Upper lobe of left lung (tissue), 6 donors: Measurements from ENCODE around the gene VEPH1. TPM values are rescaled to one million over a fixed set of nuclear protein-coding genes. Genes with fewer than 3 reads are reported as not detected.

Experiments used
- ATAC-seq, 2 donors: fragments of 200-7000 bp; cut with Tn5 transposase; one replicate each; pipeline ENCODE4 v1.9.1; 2022; ENCODE audit warnings: mild to moderate bottlenecking in 2 of 2, moderate library complexity in 2 of 2; ENCODE audit not compliant: low FRiP score in 2 of 2
- DNase-seq, 2 donors: peaks; one replicate each; pipeline ENCODE4 v3.0.0-alpha.2; 2019 to 2020
- H3K27ac ChIP-seq, 4 donors: fragments of 200-600 bp; sonication (generic); one replicate each; pipeline ENCODE4 v1.5.1; 2016 to 2019
- H3K27me3 ChIP-seq, 4 donors: fragments of 200-600 bp; sonication (generic); one replicate each; pipeline ENCODE4 v1.5.1; 2017 to 2019
- H3K36me3 ChIP-seq, 4 donors: fragments of 200-600 bp; sonication (generic); one replicate each; pipeline ENCODE4 v1.5.1; 2016 to 2019
- H3K4me1 ChIP-seq, 4 donors: fragments of 200-600 bp; sonication (generic); one replicate each; pipeline ENCODE4 v1.5.1; 2018 to 2019
- H3K4me3 ChIP-seq, 4 donors: fragments of 200-600 bp; sonication (generic); one replicate each; pipeline ENCODE4 v1.5.1; 2017 to 2019; ENCODE audit warnings: mild to moderate bottlenecking in 2 of 4, moderate library complexity in 1 of 4
- H3K9me3 ChIP-seq, 4 donors: fragments of 200-600 bp; sonication (generic); one replicate each; pipeline ENCODE4 v1.5.1; 2018 to 2019
- EP300 ChIP-seq, 4 donors: sonication (generic); formaldehyde crosslinking; IDR thresholded peaks; one replicate each; pipeline ENCODE4 v1.5.1; 2017; ENCODE audit warnings: antibody characterized with exemption in 4 of 4, control low read depth in 2 of 4
- POLR2A ChIP-seq, 4 donors: fragments of 450-650 bp; IDR thresholded peaks; one replicate each; pipeline ENCODE4 v1.5.1; 2016 to 2017; ENCODE audit warnings: antibody characterized with exemption in 4 of 4, mild to moderate bottlenecking in 2 of 4
- POLR2AphosphoS5 ChIP-seq, 2 donors: sonication (generic); formaldehyde crosslinking; IDR thresholded peaks; one replicate each; pipeline ENCODE4 v1.5.1; 2017; ENCODE audit warnings: antibody characterized with exemption in 2 of 2
- WGBS, 2 donors: methylation state at CpG; one replicate each; pipeline ENCODE4 v1.1.5; 2017 to 2018; 5-methylcytosine and 5-hydroxymethylcytosine counted together
- total RNA-seq, 6 donors: library from RNA; depleted of rRNA in 4 of 6; stranded (reverse); fragments of >200 nt in 4 of 6; gene quantifications; one replicate each; pipeline versions ENCODE4 v1.1.0 to v1.2.1, GENCODE V29; 2016 to 2021
- TF ChIP-seq, protein P1 (sequence below), 6 experiments: fragments of 450-650 bp in 4 of 6; fragments of 200-600 bp in 2 of 6; sonication (generic) in 2 of 6; IDR thresholded peaks; one replicate each; pipeline ENCODE4 v1.5.1; 2016 to 2019; ENCODE audit warnings: antibody characterized with exemption in 6 of 6
- donor health status: DM: no; HTN: no; CAD: no; lungs with moderate emphysema.
- donor health status: DM: no; HTN: yes; CAD: no; lungs with severe emphysema.

Gene VEPH1
- total RNA-seq, 6 donors from 2014 or later: 78.6 to 229 (median 178) TPM

DNA sequence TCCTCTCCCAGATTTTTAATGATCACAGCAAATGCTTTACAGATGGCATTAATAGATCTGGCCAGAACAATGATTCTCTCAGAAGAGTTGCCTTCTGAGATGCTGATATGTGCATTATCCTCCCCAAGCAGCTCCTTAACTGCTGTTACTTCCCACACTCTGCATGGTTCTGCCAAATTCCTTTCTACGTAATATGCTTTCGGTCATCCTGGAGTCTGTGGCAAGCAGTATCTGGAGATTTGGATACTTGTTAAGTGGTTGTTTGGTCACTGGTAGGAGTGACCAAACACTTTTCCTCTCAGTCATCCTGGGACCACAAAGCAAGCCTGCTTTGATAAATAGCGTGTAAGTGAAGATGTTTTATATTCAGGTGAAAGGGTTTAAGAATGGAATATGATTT, 272.1 kb downstream of the VEPH1 start:
- no peaks in the 10 kb centered on the region for H3K4me1 ChIP-seq
- H3K4me3 ChIP-seq: no peak overlapping the region
- H3K27me3 ChIP-seq: no peaks in the 10 kb centered on the region
- 97% methylated on average over 3 of the region's 3 CpGs for WGBS, 2 donors
- TF ChIP-seq EP300 (IDR thresholded peaks at IDR 0.05): no peak
- TF ChIP-seq POLR2AphosphoS5 (IDR thresholded peaks at IDR 0.05): no peak
- TF ChIP-seq, protein P1, sequence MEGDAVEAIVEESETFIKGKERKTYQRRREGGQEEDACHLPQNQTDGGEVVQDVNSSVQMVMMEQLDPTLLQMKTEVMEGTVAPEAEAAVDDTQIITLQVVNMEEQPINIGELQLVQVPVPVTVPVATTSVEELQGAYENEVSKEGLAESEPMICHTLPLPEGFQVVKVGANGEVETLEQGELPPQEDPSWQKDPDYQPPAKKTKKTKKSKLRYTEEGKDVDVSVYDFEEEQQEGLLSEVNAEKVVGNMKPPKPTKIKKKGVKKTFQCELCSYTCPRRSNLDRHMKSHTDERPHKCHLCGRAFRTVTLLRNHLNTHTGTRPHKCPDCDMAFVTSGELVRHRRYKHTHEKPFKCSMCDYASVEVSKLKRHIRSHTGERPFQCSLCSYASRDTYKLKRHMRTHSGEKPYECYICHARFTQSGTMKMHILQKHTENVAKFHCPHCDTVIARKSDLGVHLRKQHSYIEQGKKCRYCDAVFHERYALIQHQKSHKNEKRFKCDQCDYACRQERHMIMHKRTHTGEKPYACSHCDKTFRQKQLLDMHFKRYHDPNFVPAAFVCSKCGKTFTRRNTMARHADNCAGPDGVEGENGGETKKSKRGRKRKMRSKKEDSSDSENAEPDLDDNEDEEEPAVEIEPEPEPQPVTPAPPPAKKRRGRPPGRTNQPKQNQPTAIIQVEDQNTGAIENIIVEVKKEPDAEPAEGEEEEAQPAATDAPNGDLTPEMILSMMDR (IDR thresholded peaks at IDR 0.05): no peak
- H3K27ac ChIP-seq: no peak overlapping the region
- no peak for DNase-seq
- H3K36me3 ChIP-seq: no peaks in the 10 kb centered on the region
- no peak for ATAC-seq
- no peaks in the 10 kb centered on the region for H3K9me3 ChIP-seq

DNA sequence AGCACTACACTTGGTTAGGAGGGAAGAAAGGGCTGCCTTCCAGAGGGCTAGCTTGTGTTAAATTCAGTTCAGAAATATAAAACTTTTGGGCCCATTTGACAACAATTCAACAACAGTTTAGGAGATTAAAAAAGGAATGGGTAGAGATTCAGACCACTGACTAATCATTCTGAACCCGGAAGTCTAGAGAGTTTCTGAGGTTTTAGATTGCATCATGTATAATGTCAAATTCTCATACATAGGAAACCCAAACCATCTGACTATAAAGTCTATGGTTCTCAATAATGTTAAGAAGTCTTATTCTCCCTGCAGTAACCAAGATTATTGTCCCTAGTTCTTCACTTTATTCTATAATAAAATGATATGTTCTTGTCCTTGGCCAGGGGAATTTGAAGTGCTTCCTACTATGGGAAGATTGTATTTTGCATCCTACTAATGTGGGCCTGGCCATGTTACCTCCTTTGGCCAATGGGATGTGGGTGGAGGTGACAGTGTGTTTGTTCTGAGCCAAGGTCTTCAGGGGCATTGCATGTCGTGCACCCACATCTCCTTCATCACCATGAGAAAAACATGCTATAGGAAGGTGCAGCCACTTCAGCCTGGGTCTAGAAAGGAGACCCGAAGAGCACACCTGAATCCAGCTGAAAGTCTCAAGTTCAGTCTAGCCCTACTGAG, 276.9 kb downstream of the VEPH1 start:
- peak in 1 of 2 donors; percentile 28 for ATAC-seq
- TF ChIP-seq EP300 (IDR thresholded peaks at IDR 0.05) (no peak), POLR2AphosphoS5 (IDR thresholded peaks at IDR 0.05) (no peak), POLR2A (IDR thresholded peaks at IDR 0.05) (no peak)
- TF ChIP-seq, protein P1 (IDR thresholded peaks at IDR 0.05): no peak
- WGBS, 2 donors: 80 to 89% methylated on average over 3 of the region's 3 CpGs
- no peaks in the 10 kb centered on the region for H3K4me1 ChIP-seq
- no peaks in the 10 kb centered on the region for H3K36me3 ChIP-seq
- H3K4me3 ChIP-seq: no peak overlapping the region
- no peaks in the 10 kb centered on the region for H3K9me3 ChIP-seq
- H3K27me3 ChIP-seq: no peaks in the 10 kb centered on the region
- no peak for DNase-seq
- no peak overlapping the region for H3K27ac ChIP-seq

DNA sequence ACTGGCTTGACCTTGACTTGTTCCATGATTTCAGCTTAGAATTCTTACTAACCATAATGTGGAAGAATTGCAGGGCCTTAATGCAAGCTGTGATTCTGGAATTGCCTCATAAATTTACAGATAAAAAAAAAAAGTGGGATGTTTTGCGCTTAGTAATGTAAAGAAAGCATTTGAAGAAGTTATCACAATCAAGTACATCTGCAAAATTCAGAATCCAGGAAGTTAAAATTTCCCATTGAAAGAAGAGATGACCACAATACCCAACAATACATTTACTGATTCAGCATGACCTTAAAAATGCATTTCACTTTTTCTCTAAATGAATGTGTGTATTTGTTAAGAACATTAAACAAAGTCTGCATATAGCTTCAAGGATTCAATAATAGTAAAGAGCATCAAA, 278.2 kb downstream of the VEPH1 start:
- no peak for TF ChIP-seq EP300 (IDR thresholded peaks at IDR 0.05)
- TF ChIP-seq POLR2AphosphoS5 (IDR thresholded peaks at IDR 0.05): no peak
- TF ChIP-seq, protein P1 (IDR thresholded peaks at IDR 0.05): no peak
- TF ChIP-seq POLR2A (IDR thresholded peaks at IDR 0.05): no peak
- no peaks in the 10 kb centered on the region for H3K27me3 ChIP-seq
- no peak for ATAC-seq
- no peaks in the 10 kb centered on the region for H3K4me1 ChIP-seq
- DNase-seq: no peak
- H3K27ac ChIP-seq: no peak overlapping the region
- WGBS, 2 donors: 81 to 86% methylated on average over 1 of the region's 1 CpG
- no peak overlapping the region for H3K4me3 ChIP-seq
- no peaks in the 10 kb centered on the region for H3K9me3 ChIP-seq
- no peaks in the 10 kb centered on the region for H3K36me3 ChIP-seq

DNA sequence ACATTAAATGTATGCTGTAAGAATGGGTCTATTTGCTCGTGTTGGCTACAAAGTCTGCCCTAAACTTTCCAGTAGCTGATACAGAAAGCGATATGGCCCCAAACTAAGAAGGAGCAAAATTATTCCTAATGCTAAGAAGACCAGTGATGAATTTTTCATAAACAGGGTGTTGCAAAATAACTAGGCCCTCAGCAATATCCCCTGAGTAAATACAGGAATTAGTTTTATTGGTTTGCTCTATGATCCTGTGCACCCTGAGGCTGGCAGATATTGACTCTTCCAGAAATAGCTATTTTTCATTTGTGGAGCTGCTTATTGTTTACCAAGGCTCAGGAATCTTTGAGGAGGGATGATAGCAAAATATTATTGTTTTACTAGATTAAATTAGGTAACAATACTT, 282.3 kb downstream of the VEPH1 start:
- Histone ChIP-seq H3K4me3 (no peak overlapping the region), H3K27me3 (no peaks in the 10 kb centered on the region), H3K27ac (no peak overlapping the region), H3K36me3 (no peaks in the 10 kb centered on the region), H3K4me1 (no peaks in the 10 kb centered on the region), H3K9me3 (no peaks in the 10 kb centered on the region)
- DNase-seq: no peak
- no peak for TF ChIP-seq EP300 (IDR thresholded peaks at IDR 0.05)
- no peak for TF ChIP-seq POLR2AphosphoS5 (IDR thresholded peaks at IDR 0.05)
- TF ChIP-seq, protein P1 (IDR thresholded peaks at IDR 0.05): no peak
- no peak for TF ChIP-seq POLR2A (IDR thresholded peaks at IDR 0.05)
- ATAC-seq: no peak
- 88% methylated on average over 2 of the region's 2 CpGs for WGBS, 2 donors

DNA sequence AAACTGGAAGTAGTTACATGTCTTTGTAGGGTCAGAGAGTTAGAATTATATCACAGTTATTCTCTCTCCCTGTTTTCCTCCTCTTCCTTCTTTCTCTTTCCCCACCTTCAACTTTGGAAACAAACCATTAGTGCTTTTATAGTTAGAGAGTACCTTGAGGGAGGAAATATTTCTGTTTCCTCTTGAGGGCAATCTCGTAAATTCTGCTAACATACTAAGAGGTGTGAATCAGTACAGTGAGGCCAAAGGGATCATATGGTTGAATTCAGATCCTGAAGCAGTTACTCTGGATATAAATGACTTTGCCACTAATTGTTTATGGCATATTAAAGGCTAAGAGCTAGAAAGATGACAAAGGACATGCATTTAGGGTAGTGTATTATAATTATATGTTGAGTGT, 283.0 kb downstream of the VEPH1 start:
- Histone ChIP-seq H3K27me3 (no peaks in the 10 kb centered on the region), H3K27ac (no peak overlapping the region), H3K9me3 (no peaks in the 10 kb centered on the region), H3K4me1 (no peaks in the 10 kb centered on the region), H3K4me3 (no peak overlapping the region), H3K36me3 (no peaks in the 10 kb centered on the region)
- ATAC-seq (no peak), DNase-seq (no peak)
- TF ChIP-seq POLR2AphosphoS5 (IDR thresholded peaks at IDR 0.05) (no peak), EP300 (IDR thresholded peaks at IDR 0.05) (no peak), POLR2A (IDR thresholded peaks at IDR 0.05) (no peak)
- TF ChIP-seq, protein P1 (IDR thresholded peaks at IDR 0.05): no peak
- 52 to 63% methylated on average over 1 of the region's 1 CpG for WGBS, 2 donors
